Measurements from ENCODE around the gene ERGIC1.

GRCh38 chr5:172823840-172824362 is 10.2 kb upstream of the ERGIC1 start:
- TF ChIP-seq CTCF (IDR thresholded peaks at IDR 0.05) (no peak), POLR2A (IDR thresholded peaks at IDR 0.05) (no peak)

Measured in thyroid gland (tissue), 4 donors.